H1 (cell line): ENCODE data around the gene SMARCC1. TPM values are rescaled to one million over a fixed set of nuclear protein-coding genes. Genes with fewer than 3 reads are reported as not detected.

Experiments
- CTCF ChIA-PET: fragments of 300-600 bp; sonication (Branson Sonifier 250); formaldehyde crosslinking; loops from one replicate; lab custom pipeline; 2021; ENCODE audit not compliant: partially characterized antibody; lab: Charles Lee
- POLR2A ChIA-PET: fragments of 300-600 bp; sonication (Branson Sonifier 250); formaldehyde crosslinking; loops from one replicate; lab custom pipeline; 2021; ENCODE audit warnings: inconsistent platforms; ENCODE audit not compliant: partially characterized antibody; lab: Charles Lee
- DNase-seq, 2 experiments: peaks; one replicate each; pipeline versions ENCODE4 v3.0.0 to v3.0.0-alpha.2; 2010 to 2022; ENCODE audit warnings: low spot score in 2 of 2, low read depth in 1 of 2, mixed read lengths in 1 of 2
- FAIRE-seq: peaks from 2 replicates; lab custom pipeline; 2011; peaks lifted over from hg19 to GRCh38; lab: Jason Lieb, UNC
- H2AFZ ChIP-seq: 2 replicates; pipeline ENCODE4 v1.8.1; 2012; ENCODE audit warnings: low read length, inconsistent platforms
- H2AK5ac ChIP-seq: 2 replicates; pipeline ENCODE4 v1.6.1; 2013; ENCODE audit warnings: low read depth, low read length
- H2BK120ac ChIP-seq: replicated peaks from 2 replicates; pipeline ENCODE3; 2013; ENCODE audit warnings: low read depth, low read length, inconsistent platforms
- H2BK12ac ChIP-seq: 2 replicates; pipeline ENCODE4 v1.6.1; 2013; ENCODE audit warnings: low read depth, low read length
- H2BK15ac ChIP-seq: 2 replicates; pipeline ENCODE4 v1.6.1; 2013; ENCODE audit warnings: low read length
- H2BK20ac ChIP-seq: 2 replicates; pipeline ENCODE4 v1.6.1; 2013; ENCODE audit warnings: low read length
- H2BK5ac ChIP-seq: 2 replicates; pipeline ENCODE4 v1.6.1; 2013; ENCODE audit warnings: low read depth, low read length
- H3K14ac ChIP-seq: 2 replicates; pipeline ENCODE4 v1.6.1; 2013; ENCODE audit warnings: inconsistent platforms; ENCODE audit not compliant: insufficient read length
- H3K18ac ChIP-seq: 2 replicates; pipeline ENCODE4 v1.6.1; 2013; ENCODE audit warnings: low read length; ENCODE audit errors: extremely low read depth
- H3K23ac ChIP-seq: 2 replicates; pipeline ENCODE4 v1.6.1; 2013; ENCODE audit warnings: inconsistent platforms; ENCODE audit not compliant: insufficient read length
- H3K23me2 ChIP-seq: 2 replicates; pipeline ENCODE4 v1.6.1; 2013; ENCODE audit warnings: low read depth, low read length
- H3K27ac ChIP-seq: 2 replicates; pipeline ENCODE4 v1.6.1; 2011; ENCODE audit warnings: low read depth, low read length, inconsistent platforms
- H3K27me3 ChIP-seq, 4 experiments: replicated peaks in 1 of 4; 1 replicate in 1 of 4; 2 replicates in 3 of 4; pipeline versions ENCODE4 v1.6.1 to v1.8.1; 2011 to 2013; ENCODE audit warnings: low read length in 3 of 4, mild to moderate bottlenecking in 3 of 4, inconsistent platforms in 2 of 4, mixed read lengths in 2 of 4, moderate library complexity in 1 of 4; ENCODE audit not compliant: control insufficient read depth in 3 of 4, insufficient read depth in 3 of 4; ENCODE audit errors: extremely low read depth in 1 of 4
- H3K36me3 ChIP-seq, 4 experiments: 2 replicates each; pipeline versions ENCODE4 v1.6.1 to v1.8.1; 2011 to 2013; ENCODE audit warnings: mild to moderate bottlenecking in 4 of 4, low read length in 3 of 4, moderate library complexity in 2 of 4, control low read depth in 1 of 4, inconsistent platforms in 1 of 4; ENCODE audit not compliant: insufficient read depth in 4 of 4, control insufficient read depth in 2 of 4
- H3K4ac ChIP-seq: replicated peaks from 2 replicates; pipeline ENCODE3; 2013; ENCODE audit warnings: low read length, low read depth, mixed read lengths, inconsistent platforms; ENCODE audit not compliant: insufficient read length
- H3K4me1 ChIP-seq, 4 experiments: replicated peaks in 1 of 4; 1 replicate in 1 of 4; 2 replicates in 3 of 4; pipeline versions ENCODE4 v1.6.1 to v1.8.1; 2011 to 2013; ENCODE audit warnings: low read length in 3 of 4, inconsistent platforms in 2 of 4, mixed read lengths in 1 of 4; ENCODE audit not compliant: insufficient read depth in 4 of 4, control insufficient read depth in 3 of 4
- H3K4me2 ChIP-seq, 2 experiments: 2 replicates each; pipeline versions ENCODE4 v1.6.1 to v1.8.1; 2011 to 2013; ENCODE audit warnings: low read depth in 2 of 2, low read length in 2 of 2, control low read depth in 1 of 2, inconsistent platforms in 1 of 2, mild to moderate bottlenecking in 1 of 2; ENCODE audit not compliant: insufficient read depth in 1 of 2
- H3K4me3 ChIP-seq, 4 experiments: fragments of 200-600, 300-600 bp in 1 of 4; sonication (generic), shearing (Covaris generic), sonication (Bioruptor Twin) in 1 of 4; 2 replicates each; pipeline versions ENCODE4 v1.5.1 to v1.8.1; 2011 to 2016; ENCODE audit warnings: low read length in 4 of 4, low read depth in 3 of 4, control low read depth in 2 of 4, inconsistent platforms in 2 of 4, mild to moderate bottlenecking in 2 of 4, mixed read lengths in 1 of 4, moderate library complexity in 1 of 4; ENCODE audit not compliant: insufficient read depth in 2 of 4; ENCODE audit errors: extremely low read depth in 1 of 4
- H3K56ac ChIP-seq: replicated peaks from 2 replicates; pipeline ENCODE3; 2013; ENCODE audit warnings: low read depth, mild to moderate bottlenecking, mixed read lengths, low read length, inconsistent platforms; ENCODE audit not compliant: insufficient read length
- H3K79me1 ChIP-seq: 2 replicates; pipeline ENCODE4 v1.6.1; 2013; ENCODE audit warnings: low read depth, low read length, control low read depth
- H3K79me2 ChIP-seq, 2 experiments: 2 replicates each; pipeline versions ENCODE4 v1.6.1 to v1.8.1; 2012 to 2013; ENCODE audit warnings: low read length in 2 of 2, mild to moderate bottlenecking in 2 of 2, inconsistent platforms in 1 of 2; ENCODE audit not compliant: insufficient read depth in 2 of 2, control insufficient read depth in 1 of 2
- H3K9ac ChIP-seq, 4 experiments: replicated peaks in 1 of 4; 1 replicate in 1 of 4; 2 replicates in 3 of 4; pipeline versions ENCODE4 v1.6.1 to v1.8.1; 2011 to 2013; ENCODE audit warnings: low read depth in 3 of 4, low read length in 3 of 4, control low read depth in 2 of 4, mild to moderate bottlenecking in 2 of 4, moderate library complexity in 2 of 4, inconsistent platforms in 1 of 4; ENCODE audit errors: extremely low read depth in 1 of 4
- H3K9me3 ChIP-seq, 2 experiments: 2 replicates each; pipeline versions ENCODE4 v1.6.1 to v1.8.1; 2012 to 2013; ENCODE audit warnings: mild to moderate bottlenecking in 2 of 2, moderate library complexity in 2 of 2, control low read depth in 1 of 2, inconsistent platforms in 1 of 2, low read depth in 1 of 2, low read length in 1 of 2, mixed read lengths in 1 of 2; ENCODE audit not compliant: insufficient read depth in 2 of 2
- H4K20me1 ChIP-seq, 2 experiments: replicated peaks in 1 of 2; 2 replicates each; pipeline versions ENCODE3 to v1.8.1; 2011 to 2013; ENCODE audit warnings: inconsistent platforms in 2 of 2, low read length in 2 of 2, mild to moderate bottlenecking in 1 of 2; ENCODE audit not compliant: insufficient read depth in 2 of 2, control insufficient read depth in 1 of 2
- H4K5ac ChIP-seq: 2 replicates; pipeline ENCODE4 v1.6.1; 2013; ENCODE audit warnings: low read length, low read depth, mixed read lengths, inconsistent platforms; ENCODE audit not compliant: insufficient read length
- H4K8ac ChIP-seq: 2 replicates; pipeline ENCODE4 v1.8.0; 2013; ENCODE audit warnings: mild to moderate bottlenecking, moderate library complexity, low read length, inconsistent platforms; ENCODE audit not compliant: insufficient read depth; ENCODE audit errors: extremely low read depth
- H4K91ac ChIP-seq: replicated peaks from 2 replicates; pipeline ENCODE3; 2013; ENCODE audit warnings: low read length, mixed read lengths, inconsistent platforms; ENCODE audit not compliant: insufficient read length
- ASH2L ChIP-seq: fragments of 200-600, 300-600 bp; sonication (generic); IDR thresholded peaks from one replicate; pipeline ENCODE4 v1.7.1; 2017; ENCODE audit warnings: low read length
- POLR2AphosphoS5 ChIP-seq: IDR thresholded peaks from 2 replicates; pipeline ENCODE4 v1.6.1; 2011; ENCODE audit warnings: low read depth, low read length
- WGBS, 2 experiments: shearing (Covaris generic) in 1 of 2; methylation state at CpG; one replicate each; pipeline versions ENCODE4 v1.1.6 to v1.1.7; 2013 to 2015; ENCODE audit warnings: low lambda C conversion rate in 2 of 2, mixed read lengths in 2 of 2, inconsistent platforms in 1 of 2, low coverage in 1 of 2, missing lambda C conversion rate in 1 of 2; ENCODE audit not compliant: insufficient replicate concordance in 2 of 2, insufficient coverage in 1 of 2, insufficient read length in 1 of 2; ENCODE audit errors: extremely low coverage in 1 of 2, missing lambda C conversion rate in 1 of 2; 5-methylcytosine and 5-hydroxymethylcytosine counted together
- polyA plus RNA-seq, 7 experiments: library from polyadenylated mRNA; depleted of rRNA in 3 of 7; stranded (reverse) in 5 of 7; unstranded in 2 of 7; fragments of >200 nt in 5 of 7; fragments of 200-250 nt in 2 of 7; gene quantifications; 1 replicate in 5 of 7; 2 replicates in 1 of 7; 4 replicates in 1 of 7; pipeline versions ENCODE4 v1.2.1 to v1.2.3, GENCODE V29; 2011 to 2013; ENCODE audit warnings: missing spikeins in 2 of 7, mixed read lengths in 2 of 7
- total RNA-seq: library from RNA; stranded (reverse); fragmentation: NEBNext Ultra II Directional; extraction: Animal tissue kit (Norgen Biotek cat#: 25700); gene quantifications from 2 replicates; pipeline ENCODE4 v1.2.1, GENCODE V29; 2021

The SMARCC1 gene
- total and polyA plus RNA-seq, 2 of the 8 experiments (the other 6 are each of a cell fraction or from before 2014, with no cell fraction given): 64.1 to 335 TPM

DNA sequence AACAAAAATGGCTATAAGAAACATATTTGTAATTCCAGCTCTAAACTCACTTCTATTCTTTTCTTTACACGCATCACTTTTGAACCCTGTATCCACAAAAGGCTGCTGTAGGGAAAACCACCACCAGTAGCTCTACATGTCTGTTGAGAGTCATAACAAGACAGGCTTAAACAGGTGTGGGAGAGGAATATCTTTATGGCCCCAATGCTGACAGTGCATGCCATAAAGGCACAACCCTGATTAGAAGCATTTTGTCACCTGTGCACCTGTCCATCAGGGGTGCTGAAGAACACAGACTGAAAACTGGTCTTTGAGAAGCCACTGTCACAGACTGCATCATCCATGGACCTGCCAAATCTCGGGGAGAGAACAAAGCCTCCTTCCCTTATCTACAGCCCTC, 191.5 kb downstream of the SMARCC1 start:
- no peak overlapping the region for H2BK5ac ChIP-seq
- FAIRE-seq (no peak), DNase-seq (no peak)
- no peak overlapping the region for H3K18ac ChIP-seq
- H2BK12ac ChIP-seq: no peak overlapping the region
- H3K36me3 ChIP-seq: peaks cover 23 to 78% (median 49%) of the 10 kb centered on the region in 4 experiments
- ChIA-PET POLR2A (interaction anchor here (2.3 kb wide), 1 partner anchor 15 kb away, joined by 6 read pairs; no protein-coding TSS in a partner anchor), CTCF (interaction anchor here (1.1 to 1.5 kb wide), 4 partner anchors 21 to 169 kb away, joined by 3 to 6 read pairs (median 4); no protein-coding TSS in a partner anchor)
- no peak overlapping the region for H3K27ac ChIP-seq
- peak; percentile 28; the same call in 1 of the 2 replicates for TF ChIP-seq POLR2AphosphoS5
- TF ChIP-seq ASH2L: no peak
- H4K91ac ChIP-seq: no peak overlapping the region
- H3K27me3 ChIP-seq: no peaks in the 10 kb centered on the region
- H3K4ac ChIP-seq: no peak overlapping the region
- no peaks in the 10 kb centered on the region; the same call in 1 of the 2 replicates for H3K79me1 ChIP-seq
- H3K4me3 ChIP-seq: no peak overlapping the region
- H3K9ac ChIP-seq: no peak overlapping the region
- no peak overlapping the region for H3K4me2 ChIP-seq
- no peak overlapping the region for H2AFZ ChIP-seq
- H3K9me3 ChIP-seq: no peaks in the 10 kb centered on the region
- H3K23ac ChIP-seq: no peak overlapping the region
- H4K8ac ChIP-seq: no peak overlapping the region
- H4K20me1 ChIP-seq: peaks cover 0 to 3% of the 10 kb centered on the region in 2 experiments
- no peaks in the 10 kb centered on the region; the same call in 1 of the 2 replicates for H3K23me2 ChIP-seq
- no peak overlapping the region for H3K14ac ChIP-seq
- peaks cover 0 to 3% of the 10 kb centered on the region in 2 experiments; a peak in 1 of 4 replicates for H3K79me2 ChIP-seq
- no peak overlapping the region for H2BK15ac ChIP-seq
- H2AK5ac ChIP-seq: no peak overlapping the region
- no peak overlapping the region for H2BK20ac ChIP-seq
- no peak overlapping the region for H2BK120ac ChIP-seq
- H3K56ac ChIP-seq: no peak overlapping the region
- H4K5ac ChIP-seq: no peak overlapping the region
- peaks cover 0 to 3% (median under 1%) of the 10 kb centered on the region in 4 experiments; a peak in 2 of 7 replicates for H3K4me1 ChIP-seq
- 88% methylated on average over 2 of the region's 2 CpGs; no CpG with 5 or more reads in 1 of the 2 experiments for WGBS, 2 experiments
